GM19025 (cell line): Measurements from ENCODE around the gene OGFR.
A peak's percentile ranks its signal among the peaks of the same experiment; 100 is the strongest.
"Not testable (repeated sequence)": the region's sequence is repeated elsewhere in the genome, so short reads cannot be mapped to it uniquely, and the experiment has no call there.

Experiments used
- ATAC-seq: cut with Tn5 transposase; IDR thresholded peaks from one replicate; pipeline ENCODE4 v1.9.1; 2021; ENCODE audit warnings: mild to moderate bottlenecking, low read depth, moderate library complexity; ENCODE audit not compliant: unreplicated experiment

Gene OGFR

DNA sequence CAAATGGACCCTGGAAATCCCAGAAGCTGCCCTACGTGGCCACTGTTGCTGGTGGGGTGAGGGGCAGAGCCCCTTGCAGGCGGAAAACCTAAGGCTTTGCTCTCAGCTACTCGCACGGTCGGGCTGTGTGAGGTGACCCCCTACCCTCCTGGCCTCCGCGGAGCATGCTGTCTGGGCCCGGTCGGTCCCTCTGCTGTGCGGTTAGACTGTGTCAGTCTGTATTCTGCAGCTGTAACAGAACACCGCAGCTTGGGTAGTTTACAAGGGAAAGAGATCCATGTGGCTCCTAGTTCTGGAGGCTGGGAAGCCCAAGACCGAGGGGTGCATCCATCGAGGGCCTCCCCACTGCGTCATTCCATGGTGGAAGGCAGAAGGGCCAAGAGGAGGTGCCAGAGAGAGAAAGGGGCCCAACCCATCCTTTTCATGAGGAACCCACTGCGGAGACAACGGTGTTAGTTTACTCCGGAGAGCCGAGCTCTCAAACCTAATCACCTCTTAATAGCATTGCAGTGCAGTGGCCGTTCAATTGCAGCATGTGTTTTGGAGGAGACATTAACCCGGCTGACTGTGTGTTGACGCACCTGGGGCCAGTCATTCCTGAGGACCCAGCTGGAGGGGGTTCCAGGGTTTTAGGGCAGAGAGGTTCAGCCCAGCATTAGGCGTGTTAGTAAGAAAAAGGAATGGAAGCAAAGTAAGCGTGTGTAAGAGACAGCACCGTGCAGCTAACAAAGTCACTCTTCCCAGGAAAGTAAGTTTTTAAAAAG is 30.5 kb downstream of the OGFR start:
- ATAC-seq: no peak

DNA sequence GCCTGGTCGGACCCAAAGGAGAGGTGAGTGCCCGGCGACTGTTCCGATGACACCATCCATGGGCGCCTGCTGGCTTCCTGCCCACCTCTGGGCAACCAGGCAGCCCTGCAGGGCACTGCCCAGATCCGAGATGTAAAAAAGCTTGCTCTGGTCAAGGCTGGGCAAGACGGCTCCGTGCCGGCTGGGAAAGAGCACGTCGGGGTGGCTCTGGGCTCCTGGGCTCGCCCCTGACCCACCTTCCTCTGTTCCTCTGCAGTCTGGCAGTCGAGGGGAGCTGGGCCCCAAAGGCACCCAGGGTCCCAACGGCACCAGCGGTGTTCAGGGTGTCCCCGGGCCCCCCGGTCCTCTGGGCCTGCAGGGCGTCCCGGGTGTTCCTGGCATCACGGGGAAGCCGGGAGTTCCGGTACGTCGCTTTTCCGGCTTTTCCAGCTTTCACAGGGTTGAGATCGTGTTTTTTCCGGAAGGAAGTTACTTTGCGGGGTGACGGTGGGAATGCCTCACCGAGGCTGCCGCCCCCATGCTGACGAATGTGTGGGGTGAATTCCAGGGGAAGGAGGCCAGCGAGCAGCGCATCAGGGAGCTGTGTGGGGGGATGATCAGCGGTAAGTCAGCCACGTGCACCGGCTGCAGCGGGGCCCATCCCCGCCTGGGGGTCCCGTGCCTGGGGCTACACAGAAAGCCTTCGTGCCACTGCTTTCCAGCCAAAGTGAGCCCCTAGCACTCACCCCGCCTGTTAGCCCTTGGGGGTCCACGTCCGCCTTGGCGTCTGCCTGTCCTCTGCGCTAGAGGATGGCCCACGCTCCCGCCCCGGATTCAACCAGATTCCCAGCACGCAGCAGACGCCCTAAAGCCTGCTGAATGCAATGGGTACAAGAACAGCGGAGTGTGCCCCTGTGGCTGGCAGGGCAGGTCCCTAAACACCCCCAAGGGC is 31.6 kb downstream of the OGFR start:
- ATAC-seq: no peak

DNA sequence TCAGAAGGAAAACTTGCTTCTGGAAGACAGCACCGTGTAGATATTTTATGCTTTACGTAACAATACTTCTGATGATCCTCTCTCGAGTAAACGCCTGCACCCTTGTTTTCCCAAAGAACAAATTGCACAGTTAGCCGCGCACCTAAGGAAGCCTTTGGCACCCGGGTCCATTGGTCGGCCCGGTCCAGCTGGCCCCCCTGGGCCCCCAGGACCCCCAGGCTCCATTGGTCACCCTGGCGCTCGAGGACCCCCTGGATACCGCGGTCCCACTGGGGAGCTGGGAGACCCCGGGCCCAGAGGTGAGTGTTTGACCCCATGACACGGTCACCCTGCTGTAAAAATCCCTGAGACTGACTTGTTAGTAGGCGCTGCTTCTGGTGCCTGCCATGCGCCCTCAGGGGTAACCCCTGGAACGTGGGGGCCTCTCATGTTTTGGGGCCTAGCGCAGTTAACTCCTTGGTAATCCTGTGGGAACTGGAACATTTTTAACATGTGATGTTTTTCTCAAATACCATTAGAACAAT is 32.4 kb downstream of the OGFR start:
- ATAC-seq: no peak

DNA sequence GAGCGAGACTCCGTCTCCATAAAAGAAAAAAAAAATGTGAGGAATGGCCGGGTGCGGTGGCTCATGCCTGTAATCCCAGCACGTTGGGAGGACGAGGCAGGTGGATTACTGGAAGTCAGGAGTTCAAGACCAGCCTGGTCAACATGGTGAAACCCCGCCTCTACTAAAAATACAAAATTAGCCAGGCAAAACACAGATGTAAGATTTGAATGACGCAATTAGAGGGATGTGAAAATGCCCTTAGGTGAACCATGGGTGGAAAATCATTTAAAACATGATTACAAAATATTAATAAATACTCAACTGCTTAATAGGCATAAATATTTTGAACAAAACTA is 33.1 kb downstream of the OGFR start:
- peak; percentile 9 for ATAC-seq

DNA sequence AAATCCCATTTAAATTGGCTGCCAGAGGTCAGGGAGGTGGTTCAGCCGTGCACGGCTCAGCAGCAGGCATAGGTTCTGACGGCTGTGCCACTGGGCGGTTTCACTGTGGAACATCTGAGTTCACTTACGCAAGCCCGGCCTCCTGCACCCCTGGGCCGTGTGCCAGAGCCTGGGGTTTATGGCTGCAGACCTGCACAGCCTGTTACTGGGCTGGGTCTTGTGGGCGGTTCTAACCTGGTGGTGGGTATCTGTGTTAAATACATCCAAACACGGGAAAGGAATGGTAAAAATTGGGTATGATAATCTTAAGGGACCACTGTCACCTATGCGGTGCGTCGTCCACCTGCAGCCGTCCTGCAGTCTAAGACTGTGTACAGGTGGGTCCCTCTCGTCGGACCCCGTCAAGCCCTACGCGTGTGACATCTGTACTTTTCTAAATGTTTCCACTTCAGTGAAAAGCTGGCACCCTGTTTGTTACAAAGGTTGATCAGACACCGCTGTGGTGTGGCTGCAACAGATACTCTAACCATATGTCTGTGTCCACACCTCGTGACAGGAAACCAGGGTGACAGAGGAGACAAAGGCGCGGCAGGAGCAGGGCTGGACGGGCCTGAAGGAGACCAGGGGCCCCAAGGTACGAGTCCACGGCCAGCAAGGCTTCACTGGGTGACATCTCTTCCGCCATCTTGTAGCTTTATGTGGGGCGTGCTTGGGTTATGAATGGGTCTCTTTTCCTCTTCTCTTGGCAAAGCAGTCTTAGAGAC is 33.7 kb downstream of the OGFR start:
- ATAC-seq: peak; percentile 70

DNA sequence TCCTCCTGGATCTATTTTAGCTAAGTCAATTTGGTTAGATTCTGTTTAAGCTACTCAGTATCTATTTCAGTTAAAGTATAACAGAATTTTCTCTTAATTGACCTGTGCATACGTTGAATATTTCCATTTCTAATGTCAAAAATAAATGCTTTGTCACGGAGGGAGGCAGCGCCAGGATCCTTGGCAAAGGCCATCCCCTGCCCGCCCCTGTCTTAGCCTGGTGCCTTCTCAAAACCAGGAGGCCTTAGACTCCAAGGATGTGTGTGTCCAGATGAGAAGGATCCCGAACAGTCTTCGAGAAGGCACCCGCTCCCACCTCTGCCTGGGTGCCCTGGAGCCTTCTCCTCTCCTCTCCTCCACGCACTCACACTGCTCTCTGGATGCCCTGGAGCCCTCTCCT is 34.6 kb downstream of the OGFR start:
- ATAC-seq: no peak

DNA sequence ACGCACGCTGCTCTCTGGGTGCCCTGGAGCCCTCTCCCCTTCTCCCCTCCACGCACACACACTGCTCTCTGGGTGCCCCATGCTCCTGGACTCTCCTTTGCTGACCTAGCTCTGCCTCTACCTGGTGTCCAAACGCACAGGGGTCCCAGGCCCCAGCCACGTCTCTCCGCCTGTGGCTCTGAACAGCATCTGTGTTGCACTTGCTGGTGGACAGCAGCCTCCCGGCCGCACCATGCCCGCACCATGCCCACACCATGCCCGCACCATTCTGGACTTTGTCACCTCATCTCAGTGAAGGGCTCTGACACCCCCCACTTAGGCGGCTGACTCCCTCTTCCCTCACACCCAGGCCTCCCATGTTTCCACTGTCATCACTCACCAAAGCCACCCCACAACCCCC is 35.2 kb downstream of the OGFR start:
- no peak for ATAC-seq

DNA sequence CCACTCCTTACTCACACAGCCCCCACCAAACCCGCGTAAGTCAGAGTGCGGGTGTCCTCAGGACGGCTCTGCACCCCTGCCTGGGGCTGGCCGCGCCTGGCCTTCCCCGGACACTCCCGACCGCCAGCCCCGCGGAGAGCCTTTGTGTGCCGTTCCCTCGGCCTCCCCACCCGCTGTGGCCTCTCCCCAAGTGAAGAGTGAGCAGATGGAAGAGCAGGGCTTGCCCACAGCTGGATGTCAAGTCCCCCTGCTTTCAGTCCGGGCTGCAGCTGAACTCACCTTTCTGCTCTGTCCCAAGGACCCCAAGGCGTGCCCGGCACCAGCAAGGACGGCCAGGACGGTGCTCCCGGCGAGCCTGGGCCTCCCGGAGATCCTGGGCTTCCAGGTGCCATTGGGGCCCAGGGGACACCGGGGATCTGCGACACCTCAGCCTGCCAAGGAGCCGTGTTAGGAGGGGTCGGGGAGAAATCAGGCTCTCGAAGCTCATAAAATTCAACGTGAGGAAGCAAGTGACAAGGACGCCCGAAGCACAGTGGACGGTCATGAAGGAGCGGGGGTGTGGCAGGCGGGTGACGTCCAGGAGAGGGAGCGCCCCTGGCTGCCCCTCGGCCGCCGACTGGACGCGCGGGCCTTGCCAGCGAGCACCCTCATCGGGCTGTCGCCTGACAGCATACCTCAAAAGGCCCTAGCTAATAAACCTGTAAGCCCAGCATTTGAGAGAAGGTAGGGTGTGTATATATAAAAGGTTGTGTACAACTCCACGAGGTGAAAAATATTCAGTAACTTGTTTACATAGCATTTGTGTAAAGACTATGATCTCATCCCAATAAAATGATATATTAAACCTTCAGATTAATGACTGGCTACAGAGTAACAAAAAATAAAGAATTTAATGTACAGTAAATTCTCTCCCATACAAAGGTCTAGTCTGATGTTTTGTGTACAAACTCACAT is 35.9 kb downstream of the OGFR start:
- ATAC-seq: no peak

DNA sequence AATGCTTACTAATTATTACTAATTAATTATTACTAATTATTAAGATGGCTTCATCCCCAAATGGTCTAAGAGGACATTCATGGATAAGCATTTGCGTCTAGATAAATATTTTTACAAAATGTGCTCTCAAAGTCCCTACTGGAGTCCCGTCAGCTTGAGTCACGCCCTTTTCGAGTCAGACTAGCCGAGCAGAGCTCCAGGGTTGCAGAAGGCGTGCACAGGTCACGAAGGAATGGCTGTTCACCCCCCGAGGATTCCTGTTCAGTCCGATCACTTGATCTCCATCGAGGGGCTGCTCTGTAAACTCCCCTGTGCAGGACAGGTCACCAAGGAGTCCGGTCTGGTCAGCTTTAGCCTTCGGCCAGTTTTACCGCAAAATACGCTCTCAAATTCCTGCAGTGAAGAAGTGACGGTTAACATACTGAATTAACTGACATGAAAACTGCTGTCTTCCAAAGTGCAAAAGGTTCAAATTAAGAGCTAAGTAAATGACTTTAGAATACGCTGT is 37.1 kb downstream of the OGFR start:
- no peak for ATAC-seq

DNA sequence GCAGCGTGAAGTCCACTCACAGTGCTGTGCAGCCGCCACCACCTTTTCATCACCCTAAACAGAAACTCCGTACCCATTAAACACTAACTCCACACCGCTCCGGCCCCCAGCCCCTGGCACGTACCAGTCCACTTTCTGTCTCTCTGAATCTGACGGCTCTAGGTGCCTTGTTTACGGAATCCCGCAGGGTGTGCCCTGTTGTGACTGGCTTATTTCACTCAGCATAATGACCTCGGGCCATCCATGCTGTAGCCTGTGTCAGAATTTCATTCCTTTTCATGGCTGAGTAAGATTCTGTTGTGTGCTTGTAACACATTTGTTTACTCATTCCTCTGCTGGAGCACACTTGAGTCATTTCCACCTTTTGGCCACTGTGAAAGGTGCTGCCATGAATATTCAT is 39.0 kb downstream of the OGFR start:
- no peak for ATAC-seq

DNA sequence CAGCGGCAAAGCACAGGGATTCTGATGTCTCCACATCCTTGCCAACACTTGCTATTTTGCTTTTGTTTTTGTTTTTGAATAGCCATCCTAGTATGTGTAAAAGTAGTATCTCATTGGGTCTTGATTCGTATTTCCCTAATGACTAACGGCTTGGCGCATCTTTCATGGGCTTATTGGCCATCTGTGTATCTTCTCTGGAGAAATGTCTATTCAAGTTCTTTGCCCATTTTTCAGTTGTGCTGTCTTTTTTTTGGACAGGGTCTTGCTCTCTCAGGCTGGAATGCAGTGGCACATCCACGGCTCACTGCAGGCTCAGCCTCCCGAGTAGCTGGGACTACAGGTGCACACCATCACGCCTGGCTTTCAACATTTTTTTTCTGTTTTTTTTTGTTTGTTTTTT is 39.5 kb downstream of the OGFR start:
- ATAC-seq: no peak

DNA sequence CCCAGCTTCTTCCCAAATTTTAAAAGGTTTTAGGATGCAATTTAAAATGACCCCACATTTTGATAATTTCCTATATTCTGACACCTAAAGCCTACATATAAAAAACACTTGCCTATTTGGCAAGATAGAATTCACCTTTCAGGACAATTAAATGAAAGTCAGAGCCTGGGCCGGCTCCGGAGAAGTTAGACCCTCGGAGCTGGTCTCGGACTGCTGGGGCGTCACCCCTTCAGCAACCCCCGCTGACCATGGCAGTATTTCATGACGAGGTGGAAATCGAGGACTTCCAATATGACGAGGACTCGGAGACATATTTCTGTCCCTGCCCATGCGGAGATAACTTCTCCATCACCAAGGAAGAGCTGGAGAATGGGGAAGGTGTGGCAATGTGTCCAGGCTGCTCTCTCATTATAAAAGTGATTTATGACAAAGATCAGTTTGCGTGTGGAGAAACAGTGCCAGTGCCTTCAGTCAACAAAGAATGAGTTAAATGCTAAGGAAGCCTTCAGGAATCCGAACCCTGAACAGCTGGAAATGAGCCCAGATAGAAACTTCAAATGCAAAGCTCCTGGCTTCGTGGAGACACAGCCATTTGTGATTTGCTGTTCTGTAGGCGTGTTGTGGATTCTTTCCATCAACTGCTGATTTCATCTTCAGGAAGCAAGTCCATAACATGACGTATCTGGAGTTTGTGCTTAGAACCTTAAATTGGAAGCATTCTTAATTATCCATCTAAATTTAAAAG is 41.0 kb downstream of the OGFR start:
- no peak for ATAC-seq

DNA sequence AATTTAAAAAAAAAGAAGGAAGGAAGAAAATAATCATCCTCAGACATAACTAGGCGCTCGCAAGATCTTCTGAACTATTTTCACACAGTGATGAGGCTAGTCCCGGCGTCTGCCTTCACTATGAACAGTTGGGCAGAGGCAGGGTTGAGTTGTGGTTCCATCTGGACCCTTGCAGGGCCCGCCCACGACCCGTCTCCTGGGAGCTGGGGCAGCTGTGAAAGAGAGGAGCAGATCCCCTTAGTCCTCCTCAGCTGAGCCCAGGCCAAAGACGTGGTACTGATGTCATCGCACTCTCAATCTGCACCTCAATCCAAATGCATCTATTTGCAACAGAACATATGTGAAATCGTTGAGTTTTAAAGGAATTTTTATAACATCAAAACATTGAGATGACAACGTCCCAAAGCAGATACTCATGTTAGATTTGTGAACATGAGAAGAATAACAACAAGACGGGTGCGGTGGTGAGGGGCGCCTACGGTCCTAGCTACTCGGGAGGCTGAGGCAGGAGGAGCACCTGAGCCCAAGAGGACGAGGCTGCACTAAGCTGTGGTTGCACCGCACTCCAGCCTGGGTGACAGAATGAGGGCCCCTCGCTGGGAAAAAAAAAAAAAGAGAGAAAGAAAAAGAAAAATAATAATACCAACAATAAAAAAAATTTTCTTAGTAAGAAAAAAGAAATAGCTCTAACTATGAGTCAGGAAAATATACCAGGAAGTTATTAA is 41.7 kb downstream of the OGFR start:
- ATAC-seq: no peak

DNA sequence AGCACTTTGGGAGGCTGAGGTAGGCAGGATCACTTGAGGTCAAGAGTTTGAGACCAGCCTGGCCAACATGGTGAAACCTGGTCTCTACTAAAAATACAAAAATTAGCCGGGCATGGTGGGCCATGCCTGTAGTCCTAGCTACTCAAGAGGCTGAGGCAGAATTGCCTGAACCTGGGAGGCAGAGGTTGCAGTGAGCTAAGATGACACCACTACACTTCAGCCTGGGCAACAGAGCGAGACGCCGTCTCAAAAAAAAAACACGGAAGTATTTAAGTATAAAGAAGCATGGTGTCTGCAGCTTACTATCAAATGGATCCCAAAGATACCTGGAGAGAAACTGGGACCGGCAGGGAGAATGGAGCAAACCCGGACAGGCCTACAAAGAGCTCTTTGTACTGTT is 44.3 kb downstream of the OGFR start:
- not testable (repeated sequence) for ATAC-seq

DNA sequence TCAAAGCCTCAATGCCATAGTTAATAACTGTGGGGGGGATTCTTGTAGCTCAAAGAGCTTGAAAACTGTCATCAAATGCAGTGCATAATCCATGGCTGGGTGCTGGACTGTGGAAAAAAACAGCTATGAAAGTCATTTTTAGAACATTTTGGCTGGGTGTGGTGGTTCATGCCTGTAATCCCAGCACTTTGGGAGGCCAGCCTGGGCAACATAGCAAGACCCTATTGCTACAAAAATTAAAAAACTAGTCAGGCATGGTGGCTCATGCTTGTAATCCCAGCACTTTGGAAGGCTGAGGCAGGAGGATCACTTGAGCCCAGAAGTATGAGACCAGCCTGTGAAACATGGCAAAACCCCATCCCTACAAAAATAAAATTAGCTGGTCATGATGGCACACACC is 44.8 kb downstream of the OGFR start:
- ATAC-seq: no peak

DNA sequence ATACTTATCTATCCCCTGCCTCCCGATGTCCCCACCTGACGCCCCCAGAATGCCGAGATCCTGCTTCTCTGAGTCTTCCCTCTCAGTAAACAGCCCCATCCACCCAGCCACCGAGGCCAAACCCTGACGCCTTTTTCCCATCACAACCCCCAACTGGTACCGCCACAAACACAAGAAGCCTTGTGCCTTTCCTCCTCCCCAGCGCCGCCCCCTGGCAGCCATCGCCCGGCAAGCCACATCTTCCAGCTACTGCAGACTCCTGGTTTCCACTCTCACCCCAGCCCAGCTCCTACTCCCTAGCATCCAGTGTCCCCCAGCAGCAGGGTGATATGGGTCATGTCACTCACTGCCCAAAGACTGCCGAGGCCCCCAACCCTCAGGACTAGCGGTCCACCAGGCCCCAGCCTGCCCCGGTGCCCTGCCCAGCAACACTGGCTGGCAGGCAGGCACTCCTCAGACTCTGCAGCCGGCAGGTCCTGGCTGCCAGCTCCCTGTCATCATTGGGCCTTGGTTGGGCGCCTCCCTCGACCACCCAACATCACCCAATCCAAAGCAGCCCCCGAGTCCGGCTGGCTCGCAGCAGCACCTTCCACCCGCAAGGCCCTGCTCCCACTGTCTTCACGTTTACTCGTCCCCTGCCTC is 45.8 kb downstream of the OGFR start:
- ATAC-seq: no peak

DNA sequence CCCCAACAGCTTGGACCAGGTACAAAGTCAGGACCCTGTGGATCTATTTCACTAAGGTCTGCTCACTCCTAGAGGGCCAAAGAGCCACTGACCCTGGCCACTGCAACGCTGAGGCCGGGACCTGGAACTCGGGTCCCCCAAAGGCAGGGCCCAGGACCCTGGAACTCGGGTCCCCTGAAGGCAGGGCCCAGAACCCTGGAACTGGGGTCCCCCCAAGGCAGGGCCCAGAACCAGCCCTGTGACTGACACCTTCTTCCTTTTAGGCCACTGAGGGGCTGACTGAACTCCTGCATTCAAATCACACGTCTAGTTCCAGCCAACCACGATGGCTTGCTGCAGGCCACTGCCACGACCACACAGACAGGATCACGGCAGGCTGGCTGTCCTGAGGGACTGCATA is 47.6 kb downstream of the OGFR start:
- ATAC-seq: no peak

DNA sequence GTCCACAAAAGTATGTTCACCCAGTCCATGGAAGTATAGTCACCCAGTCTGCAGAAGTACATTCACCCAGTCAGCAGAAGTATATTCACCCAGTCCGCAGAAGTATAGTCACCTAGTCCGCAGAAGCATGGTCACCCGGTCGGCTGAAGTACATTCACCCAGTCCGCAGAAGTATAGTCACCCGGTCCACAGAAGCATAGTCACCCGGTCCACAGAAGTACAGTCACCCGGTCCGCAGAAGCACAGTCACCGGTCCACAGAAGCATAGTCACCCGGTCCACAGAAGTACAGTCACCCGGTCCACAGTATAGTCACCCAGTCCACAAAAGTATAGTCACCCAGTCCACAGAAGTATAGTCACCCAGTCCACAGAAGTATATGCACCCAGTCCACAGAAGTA is 48.2 kb downstream of the OGFR start:
- no peak for ATAC-seq
